ENCODE data around the gene OASL.

Gene OASL

DNA sequence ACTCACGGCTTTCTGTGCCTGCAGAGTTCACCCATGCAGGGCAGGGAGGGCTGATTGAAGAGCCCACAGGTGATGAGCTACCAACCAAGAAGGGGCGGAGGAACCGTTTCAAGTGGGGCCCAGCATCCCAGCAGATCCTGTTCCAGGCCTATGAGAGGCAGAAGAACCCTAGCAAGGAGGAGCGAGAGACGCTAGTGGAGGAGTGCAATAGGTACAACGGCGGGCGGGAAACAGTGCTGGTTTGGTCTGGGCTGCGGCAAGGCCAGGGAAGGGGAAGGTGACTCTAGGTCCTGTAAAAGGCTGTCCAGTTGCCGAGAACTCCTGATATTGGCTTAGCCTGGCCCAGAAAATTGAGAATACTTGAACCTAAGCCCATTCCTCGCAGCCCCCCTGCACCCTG is 45.5 kb downstream of the OASL start:
- Histone ChIP-seq H3K9me3 (ENCODE audit: insufficient read depth, low read depth, low read length) (no peaks in the 10 kb centered on the region), H3K4me3 (ENCODE audit: low read length, poor library complexity, severe bottlenecking) (no peak overlapping the region), H3K79me2 (ENCODE audit: insufficient read depth, low read length) (no peaks in the 10 kb centered on the region), H4K20me1 (ENCODE audit: insufficient read depth, low read length, poor library complexity, severe bottlenecking) (no peaks in the 10 kb centered on the region), H3K27me3 (ENCODE audit: insufficient read depth, low read length, poor library complexity, severe bottlenecking) (no peaks in the 10 kb centered on the region), H3K9me2 (replicated peaks; ENCODE audit: low read depth, low read length) (no peaks in the 10 kb centered on the region), H3K36me3 (ENCODE audit: insufficient read depth, low read length) (no peaks in the 10 kb centered on the region), H2AFZ (ENCODE audit: low read length) (no peak overlapping the region), H3K4me1 (ENCODE audit: insufficient read depth, low read length, poor library complexity, severe bottlenecking) (peaks cover 2% of the 10 kb centered on the region), H3K4me2 (ENCODE audit: low read depth, low read length, poor library complexity, severe bottlenecking) (no peak overlapping the region), H3K9ac (ENCODE audit: low read depth, low read length, poor library complexity, severe bottlenecking) (no peak overlapping the region), H3F3A (ENCODE audit: low read depth) (no peaks in the 10 kb centered on the region)
- TF ChIP-seq, protein P1, sequence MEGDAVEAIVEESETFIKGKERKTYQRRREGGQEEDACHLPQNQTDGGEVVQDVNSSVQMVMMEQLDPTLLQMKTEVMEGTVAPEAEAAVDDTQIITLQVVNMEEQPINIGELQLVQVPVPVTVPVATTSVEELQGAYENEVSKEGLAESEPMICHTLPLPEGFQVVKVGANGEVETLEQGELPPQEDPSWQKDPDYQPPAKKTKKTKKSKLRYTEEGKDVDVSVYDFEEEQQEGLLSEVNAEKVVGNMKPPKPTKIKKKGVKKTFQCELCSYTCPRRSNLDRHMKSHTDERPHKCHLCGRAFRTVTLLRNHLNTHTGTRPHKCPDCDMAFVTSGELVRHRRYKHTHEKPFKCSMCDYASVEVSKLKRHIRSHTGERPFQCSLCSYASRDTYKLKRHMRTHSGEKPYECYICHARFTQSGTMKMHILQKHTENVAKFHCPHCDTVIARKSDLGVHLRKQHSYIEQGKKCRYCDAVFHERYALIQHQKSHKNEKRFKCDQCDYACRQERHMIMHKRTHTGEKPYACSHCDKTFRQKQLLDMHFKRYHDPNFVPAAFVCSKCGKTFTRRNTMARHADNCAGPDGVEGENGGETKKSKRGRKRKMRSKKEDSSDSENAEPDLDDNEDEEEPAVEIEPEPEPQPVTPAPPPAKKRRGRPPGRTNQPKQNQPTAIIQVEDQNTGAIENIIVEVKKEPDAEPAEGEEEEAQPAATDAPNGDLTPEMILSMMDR (conservative IDR thresholded peaks at IDR 0.05; ENCODE audit: low read length): no peak
- no peak for TF ChIP-seq EZH2phosphoT487 (IDR thresholded peaks at IDR 0.05; ENCODE audit: borderline replicate concordance)

GRCh38 chr12:120992989-120993388 is 46.1 kb downstream of the OASL start:
- TF ChIP-seq, protein P1 (conservative IDR thresholded peaks at IDR 0.05; ENCODE audit: low read length): no peak
- TF ChIP-seq EZH2phosphoT487 (IDR thresholded peaks at IDR 0.05; ENCODE audit: borderline replicate concordance): no peak

GRCh38 chr12:120991965-120992364 is 47.1 kb downstream of the OASL start:
- H3K9ac ChIP-seq (ENCODE audit: low read depth, low read length, poor library complexity, severe bottlenecking): no peak overlapping the region
- H3K27me3 ChIP-seq (ENCODE audit: insufficient read depth, low read length, poor library complexity, severe bottlenecking): no peaks in the 10 kb centered on the region
- no peak for TF ChIP-seq EZH2phosphoT487 (IDR thresholded peaks at IDR 0.05; ENCODE audit: borderline replicate concordance)
- TF ChIP-seq, protein P1 (conservative IDR thresholded peaks at IDR 0.05; ENCODE audit: low read length): no peak
- H3K79me2 ChIP-seq (ENCODE audit: insufficient read depth, low read length): no peaks in the 10 kb centered on the region
- H4K20me1 ChIP-seq (ENCODE audit: insufficient read depth, low read length, poor library complexity, severe bottlenecking): no peaks in the 10 kb centered on the region
- H3K9me2 ChIP-seq (replicated peaks; ENCODE audit: low read depth, low read length): no peaks in the 10 kb centered on the region
- no peak overlapping the region for H3K4me2 ChIP-seq (ENCODE audit: low read depth, low read length, poor library complexity, severe bottlenecking)
- no peaks in the 10 kb centered on the region for H3F3A ChIP-seq (ENCODE audit: low read depth)
- H3K4me3 ChIP-seq (ENCODE audit: low read length, poor library complexity, severe bottlenecking): no peak overlapping the region
- H3K4me1 ChIP-seq (ENCODE audit: insufficient read depth, low read length, poor library complexity, severe bottlenecking): no peaks in the 10 kb centered on the region
- no peaks in the 10 kb centered on the region for H3K36me3 ChIP-seq (ENCODE audit: insufficient read depth, low read length)
- H2AFZ ChIP-seq (ENCODE audit: low read length): no peak overlapping the region
- H3K9me3 ChIP-seq (ENCODE audit: insufficient read depth, low read depth, low read length): no peaks in the 10 kb centered on the region

More at GRCh38 chr12:120992989-120993388, 46.1 kb downstream of the OASL start:
- Histone ChIP-seq H3K9me2 (replicated peaks; ENCODE audit: low read depth, low read length) (no peaks in the 10 kb centered on the region), H3K4me1 (ENCODE audit: insufficient read depth, low read length, poor library complexity, severe bottlenecking) (no peaks in the 10 kb centered on the region), H2AFZ (ENCODE audit: low read length) (no peak overlapping the region), H3K4me3 (ENCODE audit: low read length, poor library complexity, severe bottlenecking) (no peak overlapping the region), H3K79me2 (ENCODE audit: insufficient read depth, low read length) (no peaks in the 10 kb centered on the region), H3K9me3 (ENCODE audit: insufficient read depth, low read depth, low read length) (no peaks in the 10 kb centered on the region), H4K20me1 (ENCODE audit: insufficient read depth, low read length, poor library complexity, severe bottlenecking) (no peaks in the 10 kb centered on the region), H3F3A (ENCODE audit: low read depth) (no peaks in the 10 kb centered on the region), H3K27me3 (ENCODE audit: insufficient read depth, low read length, poor library complexity, severe bottlenecking) (no peaks in the 10 kb centered on the region), H3K36me3 (ENCODE audit: insufficient read depth, low read length) (no peaks in the 10 kb centered on the region), H3K4me2 (ENCODE audit: low read depth, low read length, poor library complexity, severe bottlenecking) (no peak overlapping the region), H3K9ac (ENCODE audit: low read depth, low read length, poor library complexity, severe bottlenecking) (no peak overlapping the region)
